ENCODE measurements around the gene TUBB.
A peak's percentile ranks its signal among the peaks of the same experiment; 100 is the strongest.

DNA sequence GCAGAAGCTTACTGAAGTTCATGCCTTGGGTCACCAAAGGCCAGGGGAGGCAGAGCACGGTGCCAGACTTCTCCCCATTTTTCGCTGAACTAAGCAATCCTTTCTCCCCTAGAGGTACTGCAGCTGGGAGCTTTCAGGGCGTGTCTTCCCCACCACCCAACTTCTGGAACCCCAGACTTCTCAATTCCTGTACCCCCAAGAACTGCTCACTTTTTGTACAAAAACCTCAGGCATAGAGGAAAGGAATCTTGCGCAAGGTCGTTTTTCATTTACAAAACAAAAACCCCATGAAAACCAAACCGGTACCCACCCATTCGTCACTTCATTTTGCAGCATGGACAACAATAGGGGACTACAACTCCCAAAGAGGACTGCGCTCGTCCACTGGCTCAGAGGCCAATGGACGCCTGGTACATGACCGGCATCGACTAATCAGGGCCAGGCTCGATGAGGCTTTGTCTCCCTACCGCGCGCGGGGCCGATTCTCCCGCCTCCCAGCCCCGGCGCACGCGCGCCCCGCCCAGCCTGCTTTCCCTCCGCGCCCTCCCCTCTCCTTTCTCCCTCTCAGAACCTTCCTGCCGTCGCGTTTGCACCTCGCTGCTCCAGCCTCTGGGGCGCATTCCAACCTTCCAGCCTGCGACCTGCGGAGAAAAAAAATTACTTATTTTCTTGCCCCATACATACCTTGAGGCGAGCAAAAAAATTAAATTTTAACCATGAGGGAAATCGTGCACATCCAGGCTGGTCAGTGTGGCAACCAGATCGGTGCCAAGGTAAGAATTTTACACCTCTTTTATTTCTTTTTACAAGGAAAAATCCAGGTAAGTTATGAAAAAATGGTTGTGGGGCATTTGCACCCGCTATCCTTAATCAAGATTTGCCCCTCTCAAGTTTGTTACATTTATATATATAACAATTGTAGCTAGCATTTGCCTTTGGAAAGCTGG is at the start of gene TUBB:
- TF ChIP-seq, protein P1, sequence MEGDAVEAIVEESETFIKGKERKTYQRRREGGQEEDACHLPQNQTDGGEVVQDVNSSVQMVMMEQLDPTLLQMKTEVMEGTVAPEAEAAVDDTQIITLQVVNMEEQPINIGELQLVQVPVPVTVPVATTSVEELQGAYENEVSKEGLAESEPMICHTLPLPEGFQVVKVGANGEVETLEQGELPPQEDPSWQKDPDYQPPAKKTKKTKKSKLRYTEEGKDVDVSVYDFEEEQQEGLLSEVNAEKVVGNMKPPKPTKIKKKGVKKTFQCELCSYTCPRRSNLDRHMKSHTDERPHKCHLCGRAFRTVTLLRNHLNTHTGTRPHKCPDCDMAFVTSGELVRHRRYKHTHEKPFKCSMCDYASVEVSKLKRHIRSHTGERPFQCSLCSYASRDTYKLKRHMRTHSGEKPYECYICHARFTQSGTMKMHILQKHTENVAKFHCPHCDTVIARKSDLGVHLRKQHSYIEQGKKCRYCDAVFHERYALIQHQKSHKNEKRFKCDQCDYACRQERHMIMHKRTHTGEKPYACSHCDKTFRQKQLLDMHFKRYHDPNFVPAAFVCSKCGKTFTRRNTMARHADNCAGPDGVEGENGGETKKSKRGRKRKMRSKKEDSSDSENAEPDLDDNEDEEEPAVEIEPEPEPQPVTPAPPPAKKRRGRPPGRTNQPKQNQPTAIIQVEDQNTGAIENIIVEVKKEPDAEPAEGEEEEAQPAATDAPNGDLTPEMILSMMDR (IDR thresholded peaks at IDR 0.05): peak in 1 of 4 donors; percentile 14
- peak; percentile 95 for TF ChIP-seq POLR2A (IDR thresholded peaks at IDR 0.05)

Data from right lobe of liver (tissue), 4 donors.